Activated CD8-positive, alpha-beta memory T cell treated with anti-CD3 and anti-CD28 coated beads, Interleukin-2, amount 50 U/mL, for 1 hour (primary cell): ENCODE data around the gene TPD52L1.
"Not testable (repeated sequence)": the region's sequence is repeated elsewhere in the genome, so short reads cannot be mapped to it uniquely, and the experiment has no call there.

Experiments used
- DNase-seq: peaks from one replicate; pipeline ENCODE4 v3.0.0-alpha.2; 2020; ENCODE audit errors: extremely low read depth

The TPD52L1 gene, protein sequence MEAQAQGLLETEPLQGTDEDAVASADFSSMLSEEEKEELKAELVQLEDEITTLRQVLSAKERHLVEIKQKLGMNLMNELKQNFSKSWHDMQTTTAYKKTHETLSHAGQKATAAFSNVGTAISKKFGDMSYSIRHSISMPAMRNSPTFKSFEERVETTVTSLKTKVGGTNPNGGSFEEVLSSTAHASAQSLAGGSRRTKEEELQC

DNA sequence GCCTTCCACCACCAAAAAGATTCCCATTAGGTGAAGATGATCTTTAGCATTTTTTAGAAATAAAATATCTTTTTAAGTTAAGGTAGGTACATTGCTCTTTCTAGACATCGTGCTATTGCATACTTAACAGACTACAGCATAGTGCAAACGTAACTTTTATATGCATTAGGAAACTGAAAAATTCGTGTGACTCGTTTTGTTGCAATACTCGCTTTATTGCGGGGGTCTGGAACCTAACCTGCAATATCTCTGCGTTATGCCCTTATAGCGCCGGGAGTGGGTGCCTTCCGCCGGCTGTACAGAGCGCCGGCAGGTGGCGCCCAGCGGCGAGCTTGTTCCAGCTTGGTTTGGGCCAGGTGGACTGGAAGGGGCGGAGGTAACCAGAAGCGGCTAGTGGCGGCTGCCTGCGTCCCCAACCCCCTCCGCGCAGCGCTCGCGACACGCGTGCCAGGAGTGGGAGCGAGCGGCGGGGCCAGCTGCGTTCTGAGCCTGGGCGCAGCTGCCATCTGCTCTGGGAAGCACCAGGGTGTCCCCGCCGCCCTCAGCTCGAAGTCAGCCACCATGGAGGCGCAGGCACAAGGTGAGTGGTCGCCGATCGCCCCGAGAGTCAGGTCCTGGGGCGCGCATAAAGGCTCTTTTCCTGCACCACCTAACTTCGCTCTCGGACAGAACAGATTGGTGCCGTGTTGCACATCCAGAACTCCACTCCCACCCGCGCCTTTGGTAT is at the start of gene TPD52L1:
TPD52L1 (plus strand) TSS at position 383 of the 727 bp plus-strand sequence; CDS start at position 562, 179 bp downstream.
- DNase-seq, result no peak

- DNase-seq, result no peak
Observed at GRCh38 chr6:125104425-125104824, 49.1 kb upstream of the TPD52L1 start.

DNA sequence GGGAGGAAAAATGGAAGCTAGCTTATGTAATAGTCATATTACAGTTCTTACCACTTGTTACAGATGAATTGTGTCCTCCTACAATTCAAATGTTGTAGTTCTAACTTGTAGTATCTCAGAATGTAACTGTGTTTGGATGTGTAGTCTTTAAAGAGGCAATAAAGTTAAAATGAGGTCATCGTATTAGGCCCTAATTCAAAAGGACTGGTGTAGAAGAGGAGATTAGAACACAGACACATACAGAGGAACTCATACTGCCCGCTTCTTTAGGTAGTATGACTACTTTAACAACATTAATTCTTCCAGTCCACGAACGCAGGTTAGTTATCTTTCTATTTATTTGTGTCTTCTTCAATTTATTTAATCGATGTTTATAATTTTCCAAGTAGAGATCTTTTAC is 46.5 kb upstream of the TPD52L1 start:
- no peak for DNase-seq

DNA sequence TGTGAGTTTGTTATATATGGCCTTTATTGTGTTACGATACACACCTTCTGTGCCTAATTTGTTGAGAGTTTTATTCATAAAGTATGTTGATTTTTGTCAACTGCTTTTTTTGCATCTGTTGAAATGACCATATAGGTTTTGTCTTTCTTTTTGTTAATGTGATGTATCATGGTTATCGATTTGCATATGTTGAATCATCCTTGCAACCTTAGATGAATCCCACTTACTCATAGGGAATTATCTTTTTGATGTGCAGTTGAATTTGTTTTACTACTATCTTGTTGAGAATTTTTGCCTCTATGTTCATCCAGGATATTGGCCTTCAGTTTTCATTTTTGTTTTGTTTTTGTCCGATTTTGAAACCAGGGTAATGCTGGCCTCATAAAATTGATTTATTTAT is 45.7 kb upstream of the TPD52L1 start:
- no peak for DNase-seq

DNA sequence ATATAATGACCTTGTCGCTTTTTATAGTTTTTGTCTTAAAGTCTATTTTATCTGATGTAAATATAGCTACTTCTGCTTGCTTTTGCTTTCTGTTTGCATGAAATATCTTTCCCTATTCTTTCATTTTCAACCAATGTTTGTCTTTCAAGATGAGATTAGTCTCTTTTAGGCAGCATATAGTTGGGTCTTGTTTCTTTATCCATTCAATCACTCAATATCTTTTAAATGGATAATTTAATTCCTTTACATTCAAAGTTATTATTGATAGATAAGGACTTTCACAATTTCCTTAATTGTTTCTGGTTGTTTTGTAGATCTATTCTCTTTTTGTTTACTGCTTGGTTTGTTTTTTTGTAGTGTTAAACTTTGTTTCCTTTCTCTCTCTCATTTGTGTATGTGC is 43.5 kb upstream of the TPD52L1 start:
- no peak for DNase-seq

DNA sequence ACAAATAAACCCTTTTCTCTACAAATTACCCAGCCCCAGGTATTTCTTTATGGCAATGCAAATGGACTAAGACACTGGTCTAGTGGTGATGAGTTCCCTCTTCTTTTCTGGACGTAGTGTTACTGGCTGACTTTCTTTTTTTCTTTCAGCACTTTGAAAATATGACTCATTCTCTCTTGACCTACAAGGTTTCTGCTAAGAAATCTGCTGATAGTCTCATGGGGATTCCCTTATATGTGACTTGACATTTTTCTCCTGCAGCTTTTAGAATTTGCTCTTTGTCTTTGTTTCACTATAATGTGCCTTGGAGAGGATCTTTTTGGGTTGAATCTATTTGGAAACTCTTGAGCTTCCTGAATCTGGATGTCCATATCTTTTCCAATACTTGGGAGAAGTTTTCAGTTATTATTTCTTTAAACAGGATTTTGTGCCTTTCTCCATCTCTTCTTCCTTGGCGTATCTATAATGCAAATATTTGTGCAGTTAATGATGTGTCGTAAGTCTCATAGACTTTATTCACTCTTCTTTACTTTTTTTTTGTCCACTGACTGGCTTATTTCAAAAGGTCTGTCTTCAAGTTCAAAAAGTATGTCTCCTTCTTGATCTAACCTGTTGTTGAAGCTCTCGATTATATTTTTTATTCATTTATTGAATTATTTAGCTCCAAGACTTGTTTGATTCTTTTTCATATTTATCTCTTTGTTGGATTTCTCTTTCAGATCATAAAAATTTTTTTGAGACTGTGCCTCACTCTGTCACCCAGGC is 42.2 kb upstream of the TPD52L1 start:
- no peak for DNase-seq

DNA sequence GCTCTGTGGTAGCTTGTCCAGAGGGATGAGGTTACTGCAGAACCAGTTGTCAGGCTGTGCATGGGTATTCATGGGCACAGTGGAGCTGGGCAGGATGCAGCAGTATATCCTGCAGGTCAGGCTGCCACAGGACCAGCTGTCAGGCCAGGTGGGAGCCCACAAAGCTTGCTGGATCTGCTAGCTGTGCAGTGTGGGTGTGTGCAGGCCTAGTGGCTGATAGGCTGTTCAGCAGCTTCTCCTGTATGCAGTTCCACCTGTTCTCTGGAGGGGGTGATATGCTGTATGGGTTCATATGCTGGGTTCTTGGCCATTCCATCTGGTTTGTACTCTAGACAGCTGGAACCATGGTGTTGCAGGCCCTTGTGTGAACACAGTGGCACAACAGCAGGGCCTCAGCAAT is 40.6 kb upstream of the TPD52L1 start:
- no peak for DNase-seq

DNA sequence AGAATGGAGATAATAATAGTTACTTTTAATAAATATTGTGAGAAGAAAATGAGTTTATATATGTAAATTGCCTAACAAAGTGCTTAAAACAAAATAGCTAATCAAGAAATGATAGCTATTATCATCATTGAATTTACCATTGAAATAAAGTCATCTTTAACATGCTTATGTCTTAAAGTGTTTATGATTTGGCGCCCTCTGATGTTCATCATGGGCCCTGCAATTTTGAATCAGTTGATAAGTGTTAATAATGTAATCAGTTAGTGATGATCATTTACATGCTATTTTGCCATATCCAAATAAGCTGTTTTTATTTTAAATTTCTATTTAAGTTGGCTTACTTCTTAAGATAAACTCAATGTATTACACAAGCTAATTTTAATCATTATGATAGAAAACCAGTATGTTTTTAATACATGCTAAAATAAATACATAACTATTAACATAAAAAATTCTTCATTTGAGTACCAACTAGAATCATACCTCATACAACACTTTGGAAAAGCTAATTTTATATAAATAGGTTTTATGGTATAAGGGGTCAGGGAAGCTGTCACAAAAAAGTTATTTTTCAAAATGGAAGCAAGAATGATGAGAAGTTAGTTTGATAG is 39.2 kb upstream of the TPD52L1 start:
- no peak for DNase-seq

- no peak for DNase-seq
Observed at GRCh38 chr6:125116170-125116569, 37.4 kb upstream of the TPD52L1 start.

DNA sequence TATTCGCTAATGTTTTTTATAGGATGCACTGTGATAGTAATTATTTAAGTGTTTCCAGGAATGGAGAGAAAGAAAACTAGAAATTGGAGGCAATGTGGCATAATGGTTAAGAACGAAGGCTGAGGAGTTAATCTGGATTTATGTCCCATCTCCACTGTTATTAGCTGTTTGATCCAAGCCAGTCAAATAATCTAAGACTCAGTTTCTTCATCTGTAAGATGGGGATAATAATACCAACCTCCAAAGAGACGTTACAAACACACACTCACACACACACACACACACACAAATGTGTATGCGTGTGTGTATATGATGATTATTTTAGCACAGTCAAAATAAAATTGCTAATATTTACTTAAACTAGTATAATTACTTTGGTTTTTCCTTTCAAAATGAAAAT is 36.9 kb upstream of the TPD52L1 start:
- DNase-seq, result no peak

DNA sequence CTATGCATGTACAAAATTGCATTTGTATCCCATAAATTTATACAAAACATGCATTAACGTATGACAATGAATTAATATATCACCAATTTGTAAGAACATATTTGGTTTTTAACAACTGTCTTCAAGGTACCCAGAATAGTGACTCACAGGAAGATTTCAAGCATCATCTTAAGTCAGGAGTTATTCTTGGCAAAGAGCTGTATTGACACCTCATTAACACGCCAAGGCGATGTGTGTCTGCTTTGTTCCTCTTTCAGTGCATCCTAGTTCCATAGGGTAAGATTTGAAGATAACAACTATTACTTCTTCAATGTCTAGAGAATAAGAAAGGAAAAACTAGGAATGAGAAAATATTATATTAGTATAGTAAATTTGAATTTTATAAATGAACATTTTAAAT is 35.8 kb upstream of the TPD52L1 start:
- no peak for DNase-seq

DNA sequence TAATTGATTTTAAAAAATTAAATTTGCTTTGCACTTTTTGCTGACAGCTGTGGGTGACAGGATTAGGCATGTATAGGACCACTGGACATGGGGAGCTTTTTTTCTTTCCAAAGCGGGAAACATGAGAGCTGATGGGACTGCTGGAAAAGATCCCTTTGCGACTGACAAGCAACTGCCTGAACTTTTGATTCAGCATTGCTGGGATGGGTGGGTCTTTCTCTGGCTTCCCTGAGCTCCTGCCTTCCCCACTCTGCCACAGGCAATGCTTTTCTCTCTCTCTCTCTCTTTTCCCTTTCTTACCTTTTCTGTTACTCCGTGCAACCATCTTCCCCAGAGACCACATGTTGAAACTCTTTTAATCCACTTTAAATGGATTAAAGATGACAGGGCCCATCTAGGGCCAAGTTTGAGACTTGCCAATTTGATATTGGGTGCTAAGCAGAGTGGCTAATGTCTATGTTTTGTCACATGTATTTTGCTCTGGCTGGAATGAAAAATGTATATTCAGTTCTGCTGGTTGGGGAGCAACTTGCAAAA is 33.5 kb upstream of the TPD52L1 start:
- DNase-seq, result no peak

DNA sequence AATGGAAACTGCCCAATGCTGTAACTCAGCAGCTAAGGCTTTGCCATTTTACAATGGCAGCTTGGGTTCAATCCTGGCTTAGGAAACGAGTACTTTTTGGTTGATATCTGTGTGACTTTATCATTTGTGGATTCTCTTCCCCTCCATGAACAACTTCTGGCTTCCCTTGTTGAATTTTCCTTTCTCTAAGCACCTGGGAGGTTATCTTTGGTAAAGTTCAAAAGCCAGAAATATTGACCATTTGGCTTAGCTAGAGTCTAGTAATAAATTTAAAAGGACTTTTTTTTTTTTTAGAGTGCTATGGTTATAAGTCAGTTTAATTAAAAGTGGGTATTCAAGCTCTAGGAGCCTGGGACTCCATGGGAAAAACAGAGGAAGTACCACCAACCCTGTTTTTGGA is 31.7 kb upstream of the TPD52L1 start:
- DNase-seq, result no peak

- no peak for DNase-seq
Observed at GRCh38 chr6:125123051-125123450, 30.5 kb upstream of the TPD52L1 start.

DNA sequence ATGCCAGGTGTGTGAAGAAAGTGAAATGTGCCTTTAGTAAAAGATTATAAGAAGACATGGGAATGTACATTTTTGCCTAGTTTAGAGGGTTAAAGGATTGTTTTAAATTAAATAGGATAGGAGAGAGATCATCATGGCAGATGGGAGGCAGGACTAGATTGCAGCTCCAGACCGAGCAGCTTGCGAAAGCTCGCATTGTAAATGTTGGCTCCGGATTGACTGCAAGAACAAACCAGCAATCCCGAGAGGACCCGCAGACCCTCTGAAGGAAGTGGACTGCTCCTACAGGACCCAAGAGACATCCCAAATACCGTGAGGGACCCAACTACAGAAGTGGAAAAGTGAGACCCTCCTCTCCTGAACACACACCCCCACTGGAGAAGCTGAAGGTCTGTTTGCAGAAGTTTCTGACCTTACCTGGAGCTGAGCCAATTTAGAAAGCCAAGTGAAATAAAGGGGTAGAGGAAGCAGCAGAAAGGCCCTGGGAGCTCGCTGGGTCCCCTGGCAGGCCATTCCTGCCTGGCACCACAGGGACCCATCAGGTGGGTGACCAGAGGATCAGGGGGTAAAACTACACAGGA is 30.0 kb upstream of the TPD52L1 start:
- no peak for DNase-seq

DNA sequence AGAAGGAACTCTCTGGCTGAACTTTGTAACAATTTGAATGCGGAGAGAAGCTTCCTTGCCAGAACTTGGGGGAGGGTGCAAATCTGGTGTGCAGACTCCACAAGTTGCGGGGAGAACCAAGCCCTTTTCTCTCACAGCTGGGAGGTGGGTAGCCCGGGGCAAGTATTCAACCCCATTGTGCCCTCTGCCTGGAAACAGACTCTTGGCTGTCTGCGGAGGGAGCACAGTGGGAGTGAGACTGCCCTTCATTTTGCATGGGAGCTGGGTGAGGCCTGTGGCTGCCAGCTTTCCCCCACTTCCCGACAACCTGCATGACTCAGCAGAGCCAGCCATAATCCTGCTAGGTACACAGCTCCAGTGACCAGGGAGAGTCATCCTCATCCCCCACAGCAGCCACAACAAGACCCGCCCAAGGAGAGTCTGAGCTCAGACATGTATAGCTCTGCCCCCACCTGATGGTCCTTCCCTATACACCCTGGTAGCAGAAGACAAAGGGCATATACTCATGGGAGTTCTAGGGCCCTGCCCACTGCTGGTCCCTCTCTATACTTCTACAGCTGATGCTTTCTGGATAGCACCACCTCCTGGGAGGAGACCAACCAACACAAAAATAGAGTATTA is 29.4 kb upstream of the TPD52L1 start:
- no peak for DNase-seq

DNA sequence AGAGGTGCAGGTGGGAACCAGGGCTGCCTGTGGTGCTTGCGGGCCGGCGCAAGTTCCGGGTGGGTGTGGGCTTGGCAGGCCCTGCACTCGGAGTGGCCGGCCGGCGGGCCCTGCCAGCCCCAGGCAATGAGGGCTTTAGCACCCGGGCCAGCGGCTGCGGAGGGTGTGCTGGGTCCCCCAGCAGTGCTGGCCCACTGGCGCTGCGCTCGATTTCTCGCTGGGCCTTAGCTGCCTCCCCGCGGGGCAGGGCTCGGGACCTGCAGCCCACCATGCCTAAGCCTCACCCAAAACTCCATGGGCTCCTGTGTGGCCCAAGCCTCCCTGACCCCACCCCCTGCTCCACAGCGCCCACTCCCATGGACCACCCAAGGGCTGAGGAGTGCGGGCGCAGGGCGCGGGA is 27.7 kb upstream of the TPD52L1 start:
- not testable (repeated sequence) for DNase-seq

GRCh38 chr6:125129354-125129753 is 24.2 kb upstream of the TPD52L1 start:
- no peak for DNase-seq

DNA sequence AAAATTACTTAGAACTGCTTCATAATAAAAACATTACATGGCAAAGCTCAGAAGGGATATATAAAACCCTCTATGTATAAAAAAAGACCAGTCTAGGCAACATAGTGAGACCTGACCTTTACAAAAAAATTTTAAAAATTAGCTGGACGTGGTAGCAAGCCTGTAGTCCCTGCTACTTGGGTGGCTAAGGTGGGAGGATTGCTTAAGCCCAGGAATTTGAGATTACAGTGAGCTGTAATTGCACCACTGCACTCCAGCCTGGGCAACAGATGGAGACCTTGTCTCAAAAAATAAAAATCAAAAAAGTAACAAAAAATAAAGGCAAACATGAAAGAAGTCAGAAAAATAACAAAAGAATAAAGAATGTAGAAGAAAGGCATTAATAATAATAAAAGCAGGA is 21.5 kb upstream of the TPD52L1 start:
- no peak for DNase-seq

GRCh38 chr6:125136378-125136777 is 17.2 kb upstream of the TPD52L1 start:
- no peak for DNase-seq

- no peak for DNase-seq
Observed at GRCh38 chr6:125138083-125138482, 15.5 kb upstream of the TPD52L1 start.
